Breast epithelium (tissue), 4 donors: ENCODE data around the gene DEPDC1. TPM values are rescaled to one million over a fixed set of nuclear protein-coding genes. Genes with fewer than 3 reads are reported as not detected.

ENCODE experiments used
- DNase-seq, 2 donors: peaks; one replicate each; pipeline ENCODE4 v3.0.0-alpha.2; 2019; ENCODE audit warnings: low spot score in 2 of 2
- H3K27ac ChIP-seq, 2 donors: fragments of 200-600 bp; sonication (generic) in 1 of 2; one replicate each; pipeline ENCODE4 v1.5.1; 2016 to 2019; ENCODE audit warnings: mild to moderate bottlenecking in 1 of 2
- H3K27me3 ChIP-seq, 2 donors: fragments of 200-600 bp; sonication (generic) in 1 of 2; one replicate each; pipeline versions ENCODE4 v1.5.1 to v1.6.0; 2017 to 2019; ENCODE audit warnings: control low read depth in 1 of 2, mild to moderate bottlenecking in 1 of 2
- H3K36me3 ChIP-seq: fragments of 200-600 bp; one replicate; pipeline ENCODE4 v1.5.1; 2019
- H3K4me1 ChIP-seq, 2 donors: fragments of 200-600 bp; sonication (generic); one replicate each; pipeline ENCODE4 v1.5.1; 2016 to 2019; ENCODE audit warnings: control low read depth in 1 of 2
- H3K4me3 ChIP-seq, 3 donors: fragments of 200-600 bp; sonication (generic); 1 replicate in 2 of 3; 2 replicates in 1 of 3; pipeline ENCODE4 v1.5.1; 2016 to 2019; ENCODE audit warnings: mild to moderate bottlenecking in 3 of 3, moderate library complexity in 2 of 3
- H3K9me3 ChIP-seq, 2 donors: fragments of 200-600 bp; sonication (generic) in 1 of 2; one replicate each; pipeline ENCODE4 v1.5.1; 2016 to 2019; ENCODE audit warnings: control low read depth in 1 of 2
- POLR2A ChIP-seq: fragments of 450-650 bp; IDR thresholded peaks from one replicate; pipeline ENCODE4 v1.6.1; 2016; ENCODE audit warnings: antibody characterized with exemption, mild to moderate bottlenecking, moderate library complexity
- POLR2AphosphoS5 ChIP-seq, 3 donors: sonication (generic); formaldehyde crosslinking; IDR thresholded peaks; one replicate each; pipeline ENCODE4 v1.6.1; 2017; ENCODE audit warnings: antibody characterized with exemption in 3 of 3
- intact Hi-C: fragments of 100-400 bp; cut with DNase I; formaldehyde crosslinking; loops from one replicate; pipeline ENCODE4 v1.15.1; 2023; ENCODE audit warnings: low total_unique reads
- total RNA-seq, 3 donors: library from RNA; depleted of rRNA; stranded (reverse); fragments of >200 nt; gene quantifications; one replicate each; pipeline ENCODE4 v1.1.0, GENCODE V29; 2016
- TF ChIP-seq, protein P1 (sequence below), 3 donors: fragments of 450-650 bp; IDR thresholded peaks; one replicate each; pipeline ENCODE4 v1.5.1; 2016 to 2017; ENCODE audit warnings: antibody characterized with exemption in 3 of 3, mild to moderate bottlenecking in 3 of 3, moderate library complexity in 3 of 3

The DEPDC1 gene
- total RNA-seq, 3 donors from 2014 or later = 1.5 to 1.9 TPM; not detected in 1

GRCh38 chr1:68426594-68426993, 70.3 kb downstream of the DEPDC1 start:
- Histone ChIP-seq H3K27ac (no peak overlapping the region), H3K9me3 (no peaks in the 10 kb centered on the region), H3K4me3 (no peak overlapping the region), H3K4me1 (no peaks in the 10 kb centered on the region), H3K36me3 (no peaks in the 10 kb centered on the region), H3K27me3 (no peaks in the 10 kb centered on the region)
- TF ChIP-seq POLR2A (no peak), POLR2AphosphoS5 (IDR thresholded peaks at IDR 0.05) (no peak)
- TF ChIP-seq, protein P1, sequence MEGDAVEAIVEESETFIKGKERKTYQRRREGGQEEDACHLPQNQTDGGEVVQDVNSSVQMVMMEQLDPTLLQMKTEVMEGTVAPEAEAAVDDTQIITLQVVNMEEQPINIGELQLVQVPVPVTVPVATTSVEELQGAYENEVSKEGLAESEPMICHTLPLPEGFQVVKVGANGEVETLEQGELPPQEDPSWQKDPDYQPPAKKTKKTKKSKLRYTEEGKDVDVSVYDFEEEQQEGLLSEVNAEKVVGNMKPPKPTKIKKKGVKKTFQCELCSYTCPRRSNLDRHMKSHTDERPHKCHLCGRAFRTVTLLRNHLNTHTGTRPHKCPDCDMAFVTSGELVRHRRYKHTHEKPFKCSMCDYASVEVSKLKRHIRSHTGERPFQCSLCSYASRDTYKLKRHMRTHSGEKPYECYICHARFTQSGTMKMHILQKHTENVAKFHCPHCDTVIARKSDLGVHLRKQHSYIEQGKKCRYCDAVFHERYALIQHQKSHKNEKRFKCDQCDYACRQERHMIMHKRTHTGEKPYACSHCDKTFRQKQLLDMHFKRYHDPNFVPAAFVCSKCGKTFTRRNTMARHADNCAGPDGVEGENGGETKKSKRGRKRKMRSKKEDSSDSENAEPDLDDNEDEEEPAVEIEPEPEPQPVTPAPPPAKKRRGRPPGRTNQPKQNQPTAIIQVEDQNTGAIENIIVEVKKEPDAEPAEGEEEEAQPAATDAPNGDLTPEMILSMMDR (IDR thresholded peaks at IDR 0.05) = no peak
- intact Hi-C loops = no loop called here
- DNase-seq = no peak

Other genes starting within 250 kb of the DEPDC1 start
- under 1 TPM in 2 of 3 donors, not detected in 1; 0.15 to 0.33 TPM for gene RPE65, start 47.1 kb downstream of the DEPDC1 start, total RNA-seq